ENCODE data around the gene SLC2A1.

GRCh38 chr1:42993502-42994136, 35.0 kb upstream of the SLC2A1 start:
- TF ChIP-seq CTCF (IDR thresholded peaks at IDR 0.05; ENCODE audit: insufficient read depth, low read length), result no peak
- TF ChIP-seq REST (IDR thresholded peaks at IDR 0.05; ENCODE audit: insufficient replicate concordance, low read depth), result no peak

All from HL-60 (cell line).